IMR-90 (cell line): ENCODE data around the gene TMPRSS3. TPM values are rescaled to one million over a fixed set of nuclear protein-coding genes. Genes with fewer than 3 reads are reported as not detected.

Experiments
- ATAC-seq: fragments of 200-7000 bp; cut with Tn5 transposase; 2 replicates; pipeline ENCODE4 v1.9.1; 2020; ENCODE audit warnings: low read depth, mild to moderate bottlenecking, moderate library complexity
- BruUV-seq: library from RNA; stranded (reverse); fragments of 400-500 nt; replicated peaks from 2 replicates; lab custom pipeline; 2021; lab: Mats Ljungman, UMichigan
- CTCF ChIA-PET: fragments of 300-600 bp; formaldehyde crosslinking; extraction: SDS; loops from one replicate; lab custom pipeline; 2021; ENCODE audit warnings: antibody characterized with exemption; lab: Yijun Ruan, JAX
- POLR2A ChIA-PET: fragments of 300-600 bp; sonication (Branson Sonifier 250); formaldehyde crosslinking; loops from one replicate; lab custom pipeline; 2022; ENCODE audit warnings: antibody characterized with exemption; ENCODE audit not compliant: unreplicated experiment; lab: Charles Lee
- DNase-seq: peaks from one replicate; pipeline ENCODE4 v3.0.0; 2013
- H2AFZ ChIP-seq: replicated peaks from 2 replicates; pipeline ENCODE3; 2013; ENCODE audit warnings: low read length, mild to moderate bottlenecking; ENCODE audit not compliant: poor library complexity
- H2AK5ac ChIP-seq: 2 replicates; pipeline ENCODE4 v1.6.1; 2013; ENCODE audit warnings: low read depth, low read length, inconsistent platforms
- H2AK9ac ChIP-seq: replicated peaks from 2 replicates; pipeline ENCODE3; 2013; ENCODE audit warnings: mild to moderate bottlenecking, low read depth, low read length, moderate library complexity; ENCODE audit not compliant: poor library complexity
- H2BK120ac ChIP-seq: 2 replicates; pipeline ENCODE4 v1.6.1; 2013; ENCODE audit warnings: low read depth, low read length, inconsistent platforms
- H2BK15ac ChIP-seq: 3 replicates; pipeline ENCODE4 v1.6.1; 2013; ENCODE audit warnings: low read depth, low read length, inconsistent platforms
- H2BK20ac ChIP-seq: 2 replicates; pipeline ENCODE4 v1.6.1; 2013; ENCODE audit warnings: low read depth, mild to moderate bottlenecking, inconsistent platforms, low read length, moderate library complexity
- H2BK5ac ChIP-seq: 2 replicates; pipeline ENCODE4 v1.6.1; 2013; ENCODE audit warnings: mild to moderate bottlenecking, low read depth, low read length, inconsistent platforms; ENCODE audit not compliant: poor library complexity, severe bottlenecking
- H3K14ac ChIP-seq: replicated peaks from 2 replicates; pipeline ENCODE4 v1.6.1; 2013; ENCODE audit warnings: low read depth, low read length, inconsistent platforms
- H3K18ac ChIP-seq: 2 replicates; pipeline ENCODE4 v1.6.1; 2013; ENCODE audit warnings: low read depth, low read length, control low read depth
- H3K23ac ChIP-seq: 2 replicates; pipeline ENCODE4 v1.6.1; 2013; ENCODE audit warnings: low read depth, low read length, inconsistent platforms
- H3K27ac ChIP-seq: 2 replicates; pipeline ENCODE4 v1.5.1; 2013; ENCODE audit warnings: mild to moderate bottlenecking, control low read depth, low read length; ENCODE audit not compliant: insufficient read depth
- H3K27me3 ChIP-seq: 2 replicates; pipeline ENCODE4 v1.6.1; 2013; ENCODE audit warnings: low read length; ENCODE audit not compliant: control insufficient read depth, insufficient read depth
- H3K36me3 ChIP-seq: 2 replicates; pipeline ENCODE4 v1.6.1; 2013; ENCODE audit warnings: low read length, mixed read lengths; ENCODE audit not compliant: control insufficient read depth, insufficient read depth
- H3K4ac ChIP-seq: 2 replicates; pipeline ENCODE4 v1.6.1; 2013; ENCODE audit warnings: low read depth, low read length, inconsistent platforms
- H3K4me1 ChIP-seq: 2 replicates; pipeline ENCODE4 v1.6.1; 2013; ENCODE audit warnings: low read length, mixed read lengths; ENCODE audit not compliant: control insufficient read depth, insufficient read depth
- H3K4me2 ChIP-seq: 2 replicates; pipeline ENCODE4 v1.6.1; 2013; ENCODE audit warnings: low read depth, mild to moderate bottlenecking, control low read depth, low read length, moderate library complexity
- H3K4me3 ChIP-seq: 2 replicates; pipeline ENCODE4 v1.5.1; 2013; ENCODE audit warnings: low read depth, mild to moderate bottlenecking, control low read depth, low read length, moderate library complexity; ENCODE audit not compliant: insufficient read depth
- H3K56ac ChIP-seq: 2 replicates; pipeline ENCODE4 v1.6.1; 2013; ENCODE audit warnings: low read length, inconsistent platforms; ENCODE audit not compliant: insufficient read depth; ENCODE audit errors: extremely low read depth
- H3K79me1 ChIP-seq, 2 experiments: 2 replicates each; pipeline ENCODE4 v1.6.1; 2013; ENCODE audit warnings: low read length in 2 of 2, inconsistent platforms in 1 of 2, low read depth in 1 of 2
- H3K9ac ChIP-seq: 2 replicates; pipeline ENCODE4 v1.6.1; 2013; ENCODE audit warnings: low read depth, low read length, control low read depth
- H3K9me1 ChIP-seq: 2 replicates; pipeline ENCODE4 v1.6.1; 2013; ENCODE audit warnings: low read length, inconsistent platforms; ENCODE audit not compliant: insufficient read depth
- H3K9me3 ChIP-seq: 2 replicates; pipeline ENCODE4 v1.6.1; 2013; ENCODE audit warnings: low read length; ENCODE audit not compliant: control insufficient read depth, insufficient read depth
- H4K20me1 ChIP-seq: 2 replicates; pipeline ENCODE4 v1.6.1; 2013; ENCODE audit warnings: low read length, inconsistent platforms; ENCODE audit not compliant: insufficient read depth
- H4K5ac ChIP-seq: 2 replicates; pipeline ENCODE4 v1.6.1; 2013; ENCODE audit warnings: mild to moderate bottlenecking, low read depth, low read length, control low read depth
- H4K8ac ChIP-seq, 2 experiments: 2 replicates each; pipeline ENCODE4 v1.6.1; 2013; ENCODE audit warnings: low read depth in 2 of 2, low read length in 2 of 2, control low read depth in 1 of 2, inconsistent platforms in 1 of 2
- H4K91ac ChIP-seq: 2 replicates; pipeline ENCODE4 v1.6.1; 2013; ENCODE audit warnings: low read depth, low read length, inconsistent platforms; ENCODE audit not compliant: insufficient read depth
- CHD1 ChIP-seq: IDR thresholded peaks from 2 replicates; pipeline ENCODE4 v1.6.1; 2012; ENCODE audit warnings: low read depth, low read length, improper control_type of control experiment
- MAZ ChIP-seq: IDR thresholded peaks from 2 replicates; pipeline ENCODE4 v1.6.1; 2012; ENCODE audit warnings: low read depth, mild to moderate bottlenecking, low read length, improper control_type of control experiment, moderate library complexity, borderline replicate concordance
- MXI1 ChIP-seq: IDR thresholded peaks from 2 replicates; pipeline ENCODE4 v1.6.1; 2012; ENCODE audit warnings: low read depth, mild to moderate bottlenecking, low read length, moderate library complexity, borderline replicate concordance
- POLR2A ChIP-seq: IDR thresholded peaks from 2 replicates; pipeline ENCODE4 v1.6.1; 2012; ENCODE audit warnings: mild to moderate bottlenecking, low read depth, low read length
- RCOR1 ChIP-seq: IDR thresholded peaks from 2 replicates; pipeline ENCODE4 v1.6.1; 2012; ENCODE audit warnings: mild to moderate bottlenecking, low read length, improper control_type of control experiment; ENCODE audit not compliant: insufficient replicate concordance
- USF2 ChIP-seq: fragments of 150-350 bp; IDR thresholded peaks from 2 replicates; pipeline ENCODE4 v1.6.1; 2017; ENCODE audit warnings: mild to moderate bottlenecking, antibody characterized with exemption, low read length, low read depth
- WGBS, 2 experiments: methylation state at CpG; one replicate each; pipeline versions ENCODE4 v1.1.5 to v1.1.7; 2013; ENCODE audit warnings: missing lambda C conversion rate in 2 of 2; ENCODE audit not compliant: insufficient read length in 1 of 2; ENCODE audit errors: extremely low coverage in 2 of 2; 5-methylcytosine and 5-hydroxymethylcytosine counted together
- dilution Hi-C: fragments of 300-500 bp; cut with HindIII; formaldehyde crosslinking; loops from one replicate; pipeline ENCODE4 v1.14.3; 2018; ENCODE audit warnings: low sequenced_read_pairs; ENCODE audit not compliant: unreplicated experiment
- in situ Hi-C: fragments of 300-500 bp; cut with MboI; formaldehyde crosslinking; loops from 3 replicates; pipeline ENCODE4 v1.14.3; 2019; ENCODE audit warnings: low sequenced_read_pairs, inconsistent platforms, mixed read lengths
- intact Hi-C: fragments of 100-400 bp; cut with micrococcal nuclease; formaldehyde crosslinking; loops from 2 replicates; pipeline ENCODE4 v1.10.0; 2022
- polyA plus RNA-seq, 3 experiments: library from polyadenylated mRNA; depleted of rRNA; stranded (reverse); fragments of >200 nt; gene quantifications; 2 replicates each; pipeline ENCODE4 v1.2.3, GENCODE V29; 2012; ENCODE audit warnings: low replicate concordance in 1 of 3
- total RNA-seq: library from RNA; depleted of rRNA; stranded (reverse); fragments of >200 nt; gene quantifications from 2 replicates; pipeline ENCODE4 v1.2.3, GENCODE V29; 2012
- TF ChIP-seq, protein P1 (sequence below): fragments of 150-350 bp; IDR thresholded peaks from 2 replicates; pipeline ENCODE4 v1.6.1; 2016; ENCODE audit warnings: low read depth, mild to moderate bottlenecking, low read length, moderate library complexity, borderline replicate concordance

The TMPRSS3 gene
- total and polyA plus RNA-seq, 2 of the 4 experiments (the other 2 are of a cell fraction): not detected

DNA sequence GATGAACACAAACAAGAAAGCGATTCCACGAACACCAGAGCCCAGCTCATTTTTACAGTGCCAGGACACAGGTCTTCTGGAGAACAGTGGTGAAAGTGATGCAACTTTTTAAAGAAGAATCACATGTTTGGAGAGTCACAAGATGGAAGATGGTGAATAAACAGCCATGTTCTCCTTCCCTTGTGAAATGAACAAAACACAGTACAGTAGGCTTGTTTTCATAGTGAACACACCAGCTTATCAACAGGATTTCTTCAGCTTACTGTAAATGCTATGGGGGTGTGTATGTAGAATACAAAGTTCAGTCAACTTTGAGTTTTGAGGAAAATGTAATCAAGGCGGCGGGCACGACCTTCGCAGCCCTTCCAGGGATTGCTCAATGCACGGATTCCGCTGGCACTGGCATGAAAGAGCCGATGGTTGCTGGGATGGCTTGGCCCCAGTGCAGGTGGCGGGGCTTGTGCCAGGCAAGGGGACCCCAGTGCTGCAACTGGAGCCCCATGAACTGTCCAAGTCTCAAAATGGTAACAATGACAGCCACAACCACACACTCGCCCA lies 9.7 kb downstream of the TMPRSS3 start:
- intact Hi-C loops: no loop called here
- CTCF ChIA-PET: no interaction called here
- in situ Hi-C loops: no loop called here

More for the DNA sequence above, 9.7 kb downstream of the TMPRSS3 start:
- Histone ChIP-seq H3K4ac (no peak overlapping the region), H3K9me3 (peaks cover 3% of the 10 kb centered on the region; the same call in 1 of the 2 replicates), H3K27ac (no peak overlapping the region), H3K4me2 (no peak overlapping the region), H3K4me1 (no peaks in the 10 kb centered on the region), H2AK9ac (no peak overlapping the region), H3K79me1 (no peaks in the 10 kb centered on the region), H4K20me1 (no peaks in the 10 kb centered on the region), H3K4me3 (no peak overlapping the region), H2AFZ (no peak overlapping the region), H4K8ac (no peak overlapping the region), H3K14ac (no peak overlapping the region), H2BK20ac (no peak overlapping the region), H3K18ac (no peak overlapping the region), H3K27me3 (peaks cover 29% of the 10 kb centered on the region), H3K9ac (no peak overlapping the region), H4K5ac (no peak overlapping the region), H3K36me3 (no peaks in the 10 kb centered on the region), H2BK15ac (no peak overlapping the region), H2BK5ac (no peak overlapping the region), H3K23ac (no peak overlapping the region), H2BK120ac (no peak overlapping the region), H3K56ac (no peak overlapping the region), H2AK5ac (no peak overlapping the region), H3K9me1 (no peaks in the 10 kb centered on the region), H4K91ac (no peak overlapping the region)
- DNase-seq (no peak), ATAC-seq (no peak)
- TF ChIP-seq MAZ: no peak
- no peak for TF ChIP-seq CHD1
- TF ChIP-seq POLR2A: no peak
- no peak for TF ChIP-seq MXI1
- no peak for TF ChIP-seq RCOR1
- TF ChIP-seq USF2: no peak
- TF ChIP-seq, protein P1, sequence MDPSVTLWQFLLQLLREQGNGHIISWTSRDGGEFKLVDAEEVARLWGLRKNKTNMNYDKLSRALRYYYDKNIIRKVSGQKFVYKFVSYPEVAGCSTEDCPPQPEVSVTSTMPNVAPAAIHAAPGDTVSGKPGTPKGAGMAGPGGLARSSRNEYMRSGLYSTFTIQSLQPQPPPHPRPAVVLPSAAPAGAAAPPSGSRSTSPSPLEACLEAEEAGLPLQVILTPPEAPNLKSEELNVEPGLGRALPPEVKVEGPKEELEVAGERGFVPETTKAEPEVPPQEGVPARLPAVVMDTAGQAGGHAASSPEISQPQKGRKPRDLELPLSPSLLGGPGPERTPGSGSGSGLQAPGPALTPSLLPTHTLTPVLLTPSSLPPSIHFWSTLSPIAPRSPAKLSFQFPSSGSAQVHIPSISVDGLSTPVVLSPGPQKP: no peak
- 90% methylated on average over 6 of the region's 11 CpGs; no CpG with 5 or more reads in 1 of the 2 experiments for WGBS, 2 experiments
- POLR2A ChIA-PET: no interaction called here
- BruUV-seq: no TSS peak
- dilution Hi-C loops: no loop called here
